HEK293 (cell line): Measurements from ENCODE around the gene NMNAT2.

Experiments used
- CTCF ChIA-PET: fragments of 350-600 bp; formaldehyde crosslinking; extraction: SDS; loops from one replicate; lab custom pipeline; 2021; ENCODE audit warnings: antibody characterized with exemption; lab: Yijun Ruan, JAX
- POLR2A ChIA-PET: fragments of 300-600 bp; formaldehyde crosslinking; extraction: SDS; loops from one replicate; lab custom pipeline; 2020; ENCODE audit warnings: antibody characterized with exemption, inconsistent platforms; lab: Yijun Ruan, JAX
- H3K27ac ChIP-seq: fragments of 200-500 bp; sonication (Bioruptor generic); 2 replicates; pipeline ENCODE4 v1.5.1; 2014; ENCODE audit warnings: low read depth, low read length, control low read depth, inconsistent platforms; ENCODE audit errors: extremely low read depth
- H3K36me3 ChIP-seq, 2 experiments: fragments of 200-500 bp in 1 of 2; sonication (Bioruptor generic) in 1 of 2; 1 replicate in 1 of 2; 2 replicates in 1 of 2; pipeline ENCODE4 v1.5.1; 2014 to 2017; ENCODE audit warnings: inconsistent platforms in 2 of 2, low read length in 2 of 2; ENCODE audit not compliant: control insufficient read depth in 2 of 2, insufficient read depth in 1 of 2
- H3K4me1 ChIP-seq: fragments of 200-500 bp; sonication (Bioruptor generic); 2 replicates; pipeline ENCODE4 v1.5.1; 2014; ENCODE audit warnings: mild to moderate bottlenecking, low read length, inconsistent platforms; ENCODE audit not compliant: control insufficient read depth, insufficient read depth
- H3K4me3 ChIP-seq: 2 replicates; pipeline ENCODE4 v1.5.1; 2011; ENCODE audit warnings: low read depth, mild to moderate bottlenecking, control low read depth, low read length, moderate library complexity
- H3K9me3 ChIP-seq: fragments of 200-500 bp; sonication (Bioruptor generic); 2 replicates; pipeline ENCODE4 v1.5.1; 2014; ENCODE audit warnings: low read depth, low read length, inconsistent platforms; ENCODE audit not compliant: control insufficient read depth, insufficient read depth
- AEBP2 ChIP-seq: fragments of 450-650 bp; formaldehyde crosslinking; IDR thresholded peaks from 2 replicates; pipeline ENCODE4 v1.5.1; 2016; ENCODE audit warnings: missing biosample characterization, missing genetic modification characterization, borderline replicate concordance
- CTCF ChIP-seq: fragments of 450-650 bp; formaldehyde crosslinking; IDR thresholded peaks from 2 replicates; pipeline ENCODE4 v1.5.1; 2016; ENCODE audit warnings: missing biosample characterization, missing genetic modification characterization
- GLIS2 ChIP-seq: fragments of 450-650 bp; formaldehyde crosslinking; IDR thresholded peaks from 2 replicates; pipeline ENCODE4 v1.5.1; 2016; ENCODE audit warnings: missing biosample characterization, missing genetic modification characterization
- KLF16 ChIP-seq: fragments of 450-650 bp; formaldehyde crosslinking; IDR thresholded peaks from 2 replicates; pipeline ENCODE4 v1.5.1; 2017; ENCODE audit warnings: missing biosample characterization, missing genetic modification characterization
- REST ChIP-seq: fragments of 450-650 bp; formaldehyde crosslinking; IDR thresholded peaks from 2 replicates; pipeline ENCODE4 v1.5.1; 2016; ENCODE audit warnings: missing biosample characterization, missing genetic modification characterization
- WT1 ChIP-seq: fragments of 450-650 bp; formaldehyde crosslinking; IDR thresholded peaks from 2 replicates; pipeline ENCODE4 v1.5.1; 2016; ENCODE audit warnings: missing biosample characterization, missing genetic modification characterization
- ZNF132 ChIP-seq: fragments of 450-650 bp; formaldehyde crosslinking; IDR thresholded peaks from 2 replicates; pipeline ENCODE4 v1.5.1; 2017; ENCODE audit warnings: missing biosample characterization, missing genetic modification characterization, borderline replicate concordance
- ZNF23 ChIP-seq: fragments of 450-650 bp; formaldehyde crosslinking; IDR thresholded peaks from 2 replicates; pipeline ENCODE4 v1.5.1; 2016; ENCODE audit warnings: missing biosample characterization, missing genetic modification characterization, borderline replicate concordance
- ZNF280D ChIP-seq: fragments of 450-650 bp; formaldehyde crosslinking; IDR thresholded peaks from 2 replicates; pipeline ENCODE4 v1.5.1; 2016; ENCODE audit warnings: missing biosample characterization, missing genetic modification characterization
- ZNF302 ChIP-seq: fragments of 450-650 bp; formaldehyde crosslinking; IDR thresholded peaks from 2 replicates; pipeline ENCODE4 v1.5.1; 2016; ENCODE audit warnings: missing biosample characterization, missing genetic modification characterization, low read depth
- ZNF391 ChIP-seq: fragments of 450-650 bp; formaldehyde crosslinking; IDR thresholded peaks from 2 replicates; pipeline ENCODE4 v1.5.1; 2016; ENCODE audit warnings: low read depth, missing biosample characterization, missing genetic modification characterization, borderline replicate concordance
- ZNF426 ChIP-seq: fragments of 450-650 bp; formaldehyde crosslinking; IDR thresholded peaks from 2 replicates; pipeline ENCODE4 v1.5.1; 2017; ENCODE audit warnings: missing biosample characterization, missing genetic modification characterization, mild to moderate bottlenecking, inconsistent platforms, moderate library complexity
- ZNF561 ChIP-seq: fragments of 450-650 bp; IDR thresholded peaks from 2 replicates; pipeline ENCODE4 v1.5.1; 2018; ENCODE audit warnings: missing biosample characterization, missing genetic modification characterization, borderline replicate concordance
- ZNF623 ChIP-seq: fragments of 450-650 bp; formaldehyde crosslinking; IDR thresholded peaks from 2 replicates; pipeline ENCODE4 v1.5.1; 2016; ENCODE audit warnings: missing biosample characterization, missing genetic modification characterization
- ZNF664 ChIP-seq: fragments of 450-650 bp; formaldehyde crosslinking; IDR thresholded peaks from 2 replicates; pipeline ENCODE4 v1.5.1; 2016; ENCODE audit warnings: missing biosample characterization, missing genetic modification characterization
- ZNF701 ChIP-seq: fragments of 450-650 bp; formaldehyde crosslinking; IDR thresholded peaks from 2 replicates; pipeline ENCODE4 v1.5.1; 2016; ENCODE audit warnings: missing biosample characterization, missing genetic modification characterization
- ZXDB ChIP-seq: fragments of 450-650 bp; formaldehyde crosslinking; IDR thresholded peaks from 2 replicates; pipeline ENCODE4 v1.5.1; 2016; ENCODE audit warnings: missing biosample characterization, missing genetic modification characterization
- TF ChIP-seq, protein P1 (sequence below): fragments of 450-650 bp; formaldehyde crosslinking; IDR thresholded peaks from 2 replicates; pipeline ENCODE4 v1.5.1; 2016; ENCODE audit warnings: missing biosample characterization, missing genetic modification characterization

The NMNAT2 gene

DNA sequence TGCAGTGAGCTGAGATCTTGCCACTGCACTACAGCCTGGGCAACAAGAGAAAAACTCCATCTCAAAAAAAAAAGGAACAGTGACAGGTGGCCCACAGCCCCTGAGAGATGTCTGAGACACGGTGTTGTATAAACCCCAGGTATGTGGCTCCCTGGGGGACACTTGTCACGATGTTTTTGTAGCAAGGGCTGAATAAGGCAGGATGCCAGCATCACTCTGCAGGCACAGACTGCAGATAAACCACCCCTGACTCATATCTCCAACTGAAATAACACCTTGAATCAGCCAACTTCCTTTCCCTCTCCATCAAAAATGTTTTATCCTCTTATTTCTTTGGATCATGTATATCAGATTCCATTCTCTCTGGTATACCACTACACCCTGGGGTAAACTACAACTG is 52.5 kb downstream of the NMNAT2 start (continued):
- no peak for TF ChIP-seq CTCF
- no peak for TF ChIP-seq KLF16
- TF ChIP-seq, all 188 proteins: peak for 0

DNA sequence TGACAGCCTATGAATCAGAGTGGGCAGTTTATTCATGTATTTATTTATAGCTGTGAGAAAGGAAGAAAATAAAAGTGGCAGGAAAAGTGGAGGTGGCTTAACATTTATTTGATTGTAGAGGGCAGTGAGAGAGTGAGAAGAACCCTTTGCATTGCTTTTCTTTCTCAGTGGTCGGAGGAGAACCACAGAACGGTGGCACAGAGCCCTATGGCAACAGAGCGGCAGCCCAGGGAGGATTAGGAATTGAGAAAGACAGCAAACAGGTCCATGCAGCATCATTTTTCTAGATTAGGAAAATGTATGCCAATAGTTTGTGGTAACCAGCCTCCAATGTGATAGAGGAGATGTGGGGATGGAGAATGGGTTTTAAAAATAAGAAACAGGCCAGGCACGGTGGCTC is 53.1 kb downstream of the NMNAT2 start:
- no peaks in the 10 kb centered on the region for H3K9me3 ChIP-seq
- H3K4me3 ChIP-seq = no peak overlapping the region
- H3K4me1 ChIP-seq = no peaks in the 10 kb centered on the region
- TF ChIP-seq ZXDB (no peak), REST (tag by site-specific recombination) (no peak), ZNF23 (tag by site-specific recombination) (no peak), ZNF561 (no peak), GLIS2 (tag by site-specific recombination) (no peak), AEBP2 (tag by site-specific recombination) (no peak), ZNF623 (tag by site-specific recombination) (no peak), ZNF302 (tag by site-specific recombination) (no peak), ZNF132 (tag by site-specific recombination) (no peak), ZNF391 (no peak)
- TF ChIP-seq, protein P1, sequence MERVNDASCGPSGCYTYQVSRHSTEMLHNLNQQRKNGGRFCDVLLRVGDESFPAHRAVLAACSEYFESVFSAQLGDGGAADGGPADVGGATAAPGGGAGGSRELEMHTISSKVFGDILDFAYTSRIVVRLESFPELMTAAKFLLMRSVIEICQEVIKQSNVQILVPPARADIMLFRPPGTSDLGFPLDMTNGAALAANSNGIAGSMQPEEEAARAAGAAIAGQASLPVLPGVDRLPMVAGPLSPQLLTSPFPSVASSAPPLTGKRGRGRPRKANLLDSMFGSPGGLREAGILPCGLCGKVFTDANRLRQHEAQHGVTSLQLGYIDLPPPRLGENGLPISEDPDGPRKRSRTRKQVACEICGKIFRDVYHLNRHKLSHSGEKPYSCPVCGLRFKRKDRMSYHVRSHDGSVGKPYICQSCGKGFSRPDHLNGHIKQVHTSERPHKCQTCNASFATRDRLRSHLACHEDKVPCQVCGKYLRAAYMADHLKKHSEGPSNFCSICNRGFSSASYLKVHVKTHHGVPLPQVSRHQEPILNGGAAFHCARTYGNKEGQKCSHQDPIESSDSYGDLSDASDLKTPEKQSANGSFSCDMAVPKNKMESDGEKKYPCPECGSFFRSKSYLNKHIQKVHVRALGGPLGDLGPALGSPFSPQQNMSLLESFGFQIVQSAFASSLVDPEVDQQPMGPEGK (tag by site-specific recombination) = no peak
- TF ChIP-seq, all 188 proteins: peak for 0
- no peaks in the 10 kb centered on the region for H3K36me3 ChIP-seq
- POLR2A ChIA-PET = no interaction called here
- CTCF ChIA-PET = no interaction called here
- H3K27ac ChIP-seq = no peak overlapping the region

DNA sequence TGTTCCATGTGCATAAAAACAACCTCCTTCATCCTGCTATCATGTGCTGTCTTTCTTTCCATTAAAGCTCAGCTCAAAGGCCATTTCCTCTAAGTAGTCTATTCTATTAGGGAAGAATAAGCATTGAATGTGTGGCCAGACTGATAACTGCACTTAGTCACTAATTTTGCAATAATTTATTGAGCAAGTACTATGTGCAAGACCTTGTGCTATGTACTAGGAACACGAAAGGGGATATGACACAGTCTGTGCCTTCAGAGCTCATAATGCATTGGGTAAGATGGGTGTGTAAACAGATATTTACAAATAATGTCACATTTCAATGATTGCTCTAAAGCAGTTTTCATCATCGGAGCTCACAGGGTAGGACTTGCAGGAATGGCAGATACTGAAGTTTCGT is 54.2 kb downstream of the NMNAT2 start:
- Histone ChIP-seq H3K4me3 (no peak overlapping the region), H3K36me3 (no peaks in the 10 kb centered on the region), H3K9me3 (no peaks in the 10 kb centered on the region), H3K4me1 (no peaks in the 10 kb centered on the region), H3K27ac (no peak overlapping the region)
- POLR2A ChIA-PET = no interaction called here
- CTCF ChIA-PET = no interaction called here
- no peak for TF ChIP-seq ZNF280D (tag by site-specific recombination)
- no peak for TF ChIP-seq CTCF
- TF ChIP-seq ZNF701 (tag by site-specific recombination) = no peak
- peak; percentile 72 for TF ChIP-seq ZNF664 (tag by site-specific recombination)
- TF ChIP-seq WT1 = no peak
- no peak for TF ChIP-seq ZNF426 (tag by site-specific recombination)
